GM10266 (cell line): ENCODE data around the gene FHIT.

Experiments used
- DNase-seq: peaks from one replicate; pipeline ENCODE4 v3.0.0; 2012; ENCODE audit errors: extremely low spot score
- TF ChIP-seq, protein P1 (sequence below): IDR thresholded peaks from 2 replicates; pipeline ENCODE4 v1.5.1; 2012; ENCODE audit warnings: mild to moderate bottlenecking, low read depth; ENCODE audit not compliant: control insufficient read depth, insufficient read depth; ENCODE audit errors: missing control alignments

Gene FHIT

DNA sequence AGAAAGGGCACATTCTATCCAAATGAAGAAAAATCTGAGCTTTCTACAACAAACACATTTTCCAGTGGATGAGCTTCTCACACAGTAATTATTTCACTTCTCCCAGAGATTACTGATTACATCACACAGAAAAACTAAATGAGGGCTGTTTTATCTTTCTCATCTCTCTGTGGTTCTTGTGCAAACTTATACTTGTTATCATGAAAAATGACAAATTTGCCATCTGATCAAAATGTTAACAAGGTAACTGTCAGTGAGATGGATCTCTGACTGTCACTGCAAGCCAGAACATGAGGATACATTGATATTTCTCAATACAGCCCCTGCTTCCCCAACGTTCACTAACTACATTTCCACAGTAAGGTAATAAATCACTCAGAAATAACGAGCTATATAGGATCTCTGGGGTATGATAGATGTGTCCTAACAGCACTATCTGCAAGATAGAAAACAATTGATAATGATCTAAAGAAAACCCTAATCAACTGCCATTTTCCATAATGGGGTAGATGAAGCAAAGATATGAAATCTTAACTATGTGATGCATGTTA lies 1372.1 kb downstream of the FHIT start:
- no peak for DNase-seq
- TF ChIP-seq, protein P1, sequence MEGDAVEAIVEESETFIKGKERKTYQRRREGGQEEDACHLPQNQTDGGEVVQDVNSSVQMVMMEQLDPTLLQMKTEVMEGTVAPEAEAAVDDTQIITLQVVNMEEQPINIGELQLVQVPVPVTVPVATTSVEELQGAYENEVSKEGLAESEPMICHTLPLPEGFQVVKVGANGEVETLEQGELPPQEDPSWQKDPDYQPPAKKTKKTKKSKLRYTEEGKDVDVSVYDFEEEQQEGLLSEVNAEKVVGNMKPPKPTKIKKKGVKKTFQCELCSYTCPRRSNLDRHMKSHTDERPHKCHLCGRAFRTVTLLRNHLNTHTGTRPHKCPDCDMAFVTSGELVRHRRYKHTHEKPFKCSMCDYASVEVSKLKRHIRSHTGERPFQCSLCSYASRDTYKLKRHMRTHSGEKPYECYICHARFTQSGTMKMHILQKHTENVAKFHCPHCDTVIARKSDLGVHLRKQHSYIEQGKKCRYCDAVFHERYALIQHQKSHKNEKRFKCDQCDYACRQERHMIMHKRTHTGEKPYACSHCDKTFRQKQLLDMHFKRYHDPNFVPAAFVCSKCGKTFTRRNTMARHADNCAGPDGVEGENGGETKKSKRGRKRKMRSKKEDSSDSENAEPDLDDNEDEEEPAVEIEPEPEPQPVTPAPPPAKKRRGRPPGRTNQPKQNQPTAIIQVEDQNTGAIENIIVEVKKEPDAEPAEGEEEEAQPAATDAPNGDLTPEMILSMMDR = no peak

DNA sequence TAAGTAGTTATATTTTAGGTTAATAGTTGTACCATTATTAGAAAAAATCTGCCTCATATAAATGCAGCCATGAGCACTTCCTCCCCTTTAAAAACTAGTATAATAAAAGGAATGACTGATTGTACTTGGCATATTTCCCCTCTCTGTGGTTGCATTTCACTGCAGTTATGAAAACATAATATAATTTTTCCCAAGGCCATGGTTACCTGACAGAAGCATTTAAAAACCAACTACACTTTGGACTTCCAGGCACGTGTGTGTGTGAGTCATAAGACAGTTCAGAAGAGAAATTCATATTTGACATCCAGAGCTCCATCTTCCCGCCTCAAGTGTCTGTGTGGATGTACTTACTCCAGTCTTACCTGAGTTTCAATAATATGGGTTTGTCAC lies 1373.2 kb downstream of the FHIT start:
- TF ChIP-seq, protein P1 = no peak
- no peak for DNase-seq

DNA sequence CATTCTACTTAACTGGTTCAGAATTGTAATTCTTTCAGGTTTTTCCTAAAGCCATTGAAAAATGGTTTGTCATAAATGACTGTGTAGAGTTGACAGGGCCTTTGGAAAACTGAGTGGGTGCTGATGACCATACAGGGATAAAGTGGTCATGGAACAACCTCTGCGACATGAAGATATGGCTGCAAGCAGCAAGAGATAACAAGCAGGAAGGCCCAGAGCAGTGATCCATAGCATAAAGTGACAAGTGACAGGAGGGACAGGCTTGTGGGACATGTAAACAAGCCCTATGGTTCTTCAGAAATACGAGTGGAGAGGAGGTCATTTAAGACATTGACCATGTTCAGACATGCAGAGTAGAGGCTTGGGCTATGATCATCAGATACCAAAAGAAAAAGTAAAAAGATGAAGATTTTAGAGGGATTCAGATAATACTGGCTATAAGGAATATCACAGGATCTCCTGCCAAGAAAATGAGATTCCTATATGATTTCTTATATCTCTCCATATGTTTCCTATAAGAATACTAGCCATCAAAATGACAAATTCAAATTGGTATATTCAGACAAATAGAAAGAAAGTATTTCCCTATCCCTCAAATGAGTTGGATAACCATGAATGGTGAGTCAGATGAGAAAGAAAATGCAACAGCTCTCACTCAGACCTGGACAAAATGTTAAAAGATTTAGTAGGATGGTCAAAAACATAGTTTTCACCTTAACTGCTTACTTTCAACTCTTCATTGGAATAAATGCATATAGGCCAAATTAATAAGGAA lies 1373.8 kb downstream of the FHIT start:
- no peak for DNase-seq
- TF ChIP-seq, protein P1 = no peak

DNA sequence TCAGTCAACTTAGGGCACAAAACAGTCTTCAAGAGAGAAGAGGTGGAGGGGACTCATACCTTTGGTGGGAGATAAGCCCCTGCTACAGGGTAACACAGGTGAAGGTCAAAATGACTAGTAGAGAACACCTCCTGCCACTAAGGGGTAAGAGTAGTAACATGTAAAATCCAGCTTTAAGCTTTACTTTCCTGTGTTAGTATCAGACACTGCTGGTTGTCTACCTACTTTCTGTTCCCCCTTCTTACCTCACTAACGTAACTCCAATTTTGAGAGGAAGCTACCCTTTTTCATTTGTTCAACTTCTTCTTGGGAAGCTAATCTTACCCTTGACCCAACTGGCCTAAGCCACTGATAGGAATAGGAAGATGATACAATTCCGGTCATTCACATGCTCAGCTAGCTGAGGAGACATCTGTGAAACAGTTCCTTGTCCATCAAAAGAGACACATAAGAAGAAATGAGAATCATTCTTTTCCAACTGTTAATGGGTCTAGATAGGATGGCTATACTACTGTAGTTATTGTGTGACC lies 1374.7 kb downstream of the FHIT start:
- no peak for DNase-seq
- TF ChIP-seq, protein P1 = no peak

DNA sequence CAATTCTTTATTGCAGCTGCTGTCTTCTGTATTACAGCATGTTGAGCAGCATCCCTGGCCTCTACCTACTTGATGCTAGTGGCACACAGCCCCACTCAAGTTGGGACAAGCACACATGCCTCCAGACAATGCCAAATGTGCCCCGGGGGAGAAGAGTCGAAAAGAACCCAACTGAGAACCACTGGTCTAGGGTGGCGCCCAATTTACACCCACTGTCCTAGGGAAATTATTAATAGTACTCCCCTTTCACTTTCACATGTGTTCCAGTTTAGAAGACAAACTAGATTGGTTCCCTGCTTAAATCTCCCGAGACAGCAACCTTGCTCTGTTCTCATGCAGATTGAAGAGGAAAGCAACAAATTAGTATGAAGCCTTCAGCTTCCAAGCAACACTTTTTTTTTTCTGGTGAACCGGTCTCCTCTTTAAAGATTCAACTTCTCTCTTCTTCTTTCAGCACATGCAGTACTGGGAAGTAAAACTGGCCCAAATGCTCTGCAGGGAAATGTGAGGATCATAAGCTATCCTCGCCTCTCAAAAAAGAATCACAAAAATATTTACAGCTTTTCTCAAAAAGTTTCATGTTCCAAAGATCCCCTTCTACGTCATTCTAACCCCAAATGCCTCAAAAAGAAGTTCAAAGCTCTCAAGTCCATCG lies 1377.5 kb downstream of the FHIT start:
- DNase-seq = peak; percentile 8
- TF ChIP-seq, protein P1 = no peak

DNA sequence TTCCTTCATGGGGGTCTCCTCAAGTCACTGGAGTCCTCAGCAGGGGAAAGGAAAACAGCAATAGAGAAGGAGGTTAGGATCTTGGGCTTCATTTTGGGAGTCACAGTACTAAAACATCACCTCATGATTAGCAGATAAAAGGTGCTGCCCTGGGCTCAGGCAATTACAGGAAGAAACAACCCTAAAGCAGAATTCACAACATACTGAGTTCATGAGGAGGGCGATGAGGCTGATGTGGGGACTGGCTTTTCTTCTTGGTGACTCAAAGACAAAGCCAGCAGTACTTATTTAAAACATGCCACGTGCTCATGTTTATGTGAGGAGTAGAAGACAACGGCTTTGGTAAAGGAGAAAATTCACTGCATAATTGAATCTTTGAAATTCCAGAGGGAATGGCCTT lies 1379.1 kb downstream of the FHIT start:
- TF ChIP-seq, protein P1 = no peak
- DNase-seq = no peak
